Cerebellar cortex (tissue), 1 donor: ENCODE results near the gene AP4S1.

ENCODE experiments used
- DNase-seq: peaks from one replicate; pipeline ENCODE4 v3.0.0-alpha.2; 2015; ENCODE audit warnings: low spot score

Gene AP4S1

GRCh38 chr14:31138301-31138700 is 112.9 kb downstream of the AP4S1 start:
- no peak for DNase-seq

GRCh38 chr14:31139301-31139847 is 113.9 kb downstream of the AP4S1 start:
- no peak for DNase-seq

GRCh38 chr14:31142455-31143087 is 117.1 kb downstream of the AP4S1 start:
- DNase-seq = no peak
